Common myeloid progenitor, CD34-positive (primary cell): ENCODE data around the gene ESYT1.

Experiments
- CTCF ChIA-PET: fragments of 350-600 bp; sonication (Branson Sonifier 250); formaldehyde crosslinking; loops from one replicate; lab custom pipeline; 2021; ENCODE audit warnings: antibody characterized with exemption; lab: Charles Lee
- POLR2A ChIA-PET: fragments of 350-600 bp; sonication (Branson Sonifier 250); formaldehyde crosslinking; loops from one replicate; lab custom pipeline; 2021; ENCODE audit warnings: antibody characterized with exemption; lab: Charles Lee
- DNase-seq, 3 donors: peaks; one replicate each; pipeline versions ENCODE4 v3.0.0 to v3.0.0-alpha.2; 2013
- H3K27ac ChIP-seq, 2 experiments: 1 replicate in 1 of 2; 2 replicates in 1 of 2; pipeline ENCODE4 v1.7.0; 2013; ENCODE audit warnings: inconsistent platforms in 2 of 2, low read length in 2 of 2, mild to moderate bottlenecking in 2 of 2, low read depth in 1 of 2, moderate library complexity in 1 of 2; ENCODE audit not compliant: severe bottlenecking in 2 of 2, insufficient read depth in 1 of 2, poor library complexity in 1 of 2
- H3K27me3 ChIP-seq, 5 experiments: replicated peaks in 2 of 5; 1 replicate in 3 of 5; 2 replicates in 2 of 5; pipeline versions ENCODE4 v1.6.1 to v1.7.0; 2013; ENCODE audit warnings: low read length in 4 of 5, mild to moderate bottlenecking in 2 of 5, moderate library complexity in 2 of 5, inconsistent platforms in 1 of 5; ENCODE audit not compliant: insufficient read depth in 5 of 5, control insufficient read depth in 4 of 5
- H3K36me3 ChIP-seq, 4 experiments: 1 replicate in 2 of 4; 2 replicates in 2 of 4; pipeline versions ENCODE4 v1.6.1 to v1.7.0; 2013; ENCODE audit warnings: low read length in 3 of 4, control low read depth in 1 of 4, mild to moderate bottlenecking in 1 of 4; ENCODE audit not compliant: control insufficient read depth in 4 of 4, insufficient read depth in 4 of 4
- H3K4me1 ChIP-seq, 4 experiments: 1 replicate in 3 of 4; 2 replicates in 1 of 4; pipeline versions ENCODE4 v1.6.1 to v1.7.1; 2013; ENCODE audit warnings: low read length in 3 of 4, mild to moderate bottlenecking in 3 of 4, control low read depth in 1 of 4, inconsistent platforms in 1 of 4, moderate library complexity in 1 of 4; ENCODE audit not compliant: control insufficient read depth in 4 of 4, insufficient read depth in 4 of 4; ENCODE audit errors: control extremely low read depth in 1 of 4
- H3K4me3 ChIP-seq, 7 experiments: 1 replicate in 4 of 7; 2 replicates in 3 of 7; pipeline versions ENCODE4 v1.5.1 to v1.7.0; 2013; ENCODE audit warnings: mild to moderate bottlenecking in 7 of 7, low read length in 6 of 7, moderate library complexity in 6 of 7, inconsistent platforms in 2 of 7, low read depth in 2 of 7, control low read depth in 1 of 7; ENCODE audit not compliant: insufficient read depth in 4 of 7, control insufficient read depth in 1 of 7; ENCODE audit errors: extremely low read depth in 1 of 7
- H3K9me3 ChIP-seq, 5 experiments: 1 replicate in 4 of 5; 2 replicates in 1 of 5; pipeline versions ENCODE4 v1.6.1 to v1.7.1; 2013; ENCODE audit warnings: low read length in 4 of 5, mild to moderate bottlenecking in 2 of 5, inconsistent platforms in 1 of 5, low read depth in 1 of 5, moderate library complexity in 1 of 5; ENCODE audit not compliant: control insufficient read depth in 4 of 5, insufficient read depth in 2 of 5; ENCODE audit errors: control extremely low read depth in 1 of 5
- WGBS: methylation state at CpG from one replicate; pipeline ENCODE4 v1.1.5; 2013; ENCODE audit not compliant: insufficient coverage; 5-methylcytosine and 5-hydroxymethylcytosine counted together

Gene ESYT1

DNA sequence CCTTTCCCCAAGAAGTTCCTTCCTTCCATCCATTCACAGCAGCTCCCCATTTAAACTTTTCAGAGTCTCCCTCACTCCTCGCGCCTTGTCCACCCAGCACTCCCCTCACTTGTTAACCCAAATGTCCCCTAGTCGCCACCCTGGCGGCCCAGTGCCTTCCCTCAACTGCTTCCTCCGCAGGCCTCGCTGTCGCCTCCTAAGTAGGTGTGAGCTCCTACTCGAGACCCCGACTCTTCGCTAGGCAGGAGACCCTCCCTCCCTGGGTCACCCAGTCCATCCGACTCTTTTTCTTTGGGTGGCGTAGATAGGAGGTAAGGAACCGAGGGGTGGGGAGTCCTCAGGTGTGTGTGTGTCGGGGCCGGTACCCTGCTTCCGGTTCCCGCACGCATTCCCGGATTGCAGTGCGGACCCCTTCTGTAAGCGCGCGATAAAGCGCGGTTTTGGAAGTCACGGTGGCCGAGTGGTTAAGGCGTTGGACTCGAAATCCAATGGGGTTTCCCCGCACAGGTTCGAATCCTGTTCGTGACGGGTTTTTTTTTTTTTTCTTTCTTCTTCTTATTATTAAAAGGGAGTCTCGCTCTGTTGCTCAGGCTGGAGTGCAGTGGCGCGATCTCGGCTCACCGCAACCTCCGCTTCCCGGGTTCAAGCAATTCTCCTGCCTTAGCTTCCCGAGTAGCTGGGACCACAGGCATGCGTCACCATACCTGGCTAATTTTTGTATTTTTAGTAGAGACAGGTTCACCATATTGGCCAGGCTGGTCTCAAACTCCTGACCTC is 62.0 kb downstream of the ESYT1 start:
- under 1% methylated on average over 30 of the region's 42 CpGs for WGBS
- no peaks in the 10 kb centered on the region for H3K27me3 ChIP-seq
- CTCF ChIA-PET: interaction anchor here (0.6 to 8.4 kb wide), 26 partner anchors 9 to 316 kb away, joined by 3 to 198 read pairs (median 4); partner anchors contain the start of genes ANKRD52, ESYT1, PAN2 and RNF41
- H3K27ac ChIP-seq: peak overlapping the region; percentile 64 to 87
- H3K36me3 ChIP-seq: peaks cover 8 to 13% (median 9%) of the 10 kb centered on the region in 4 experiments
- no peaks in the 10 kb centered on the region for H3K9me3 ChIP-seq
- peaks cover 8 to 36% (median 30%) of the 10 kb centered on the region in 4 experiments for H3K4me1 ChIP-seq
- POLR2A ChIA-PET: interaction anchor here (0.6 to 3.0 kb wide), 11 partner anchors 12 to 474 kb away, joined by 3 to 13 read pairs (median 3); partner anchors contain the start of genes ANKRD52, BLOC1S1, ESYT1 and RNF41
- peak overlapping the region; percentile 51 to 95 (median 82) for H3K4me3 ChIP-seq
- DNase-seq: peak; percentile 83 to 92 (median 91)

GRCh38 chr12:56190695-56191155 is 62.7 kb downstream of the ESYT1 start:
- 13% methylated on average over 6 of the region's 9 CpGs for WGBS

DNA sequence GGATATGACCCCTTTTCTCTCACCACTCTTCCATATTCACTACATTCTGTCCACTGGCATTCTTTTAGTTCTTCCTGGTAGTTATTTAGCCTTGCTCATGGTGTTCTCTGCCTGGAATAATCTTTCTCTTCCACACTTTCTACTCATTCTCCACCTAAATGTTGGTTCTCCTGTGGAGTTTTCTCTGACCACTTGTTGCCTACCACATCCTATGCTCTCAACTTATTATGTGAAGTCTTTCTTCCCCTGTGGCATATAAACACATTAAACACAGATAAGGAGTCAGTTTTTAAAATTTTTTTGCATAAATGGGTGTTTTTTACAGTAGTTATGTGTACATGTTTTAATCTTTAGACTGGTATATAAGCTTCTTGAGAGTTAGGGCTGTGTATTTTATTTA is 64.5 kb downstream of the ESYT1 start:
- Histone ChIP-seq H3K4me1 (peaks cover 8 to 27% (median 22%) of the 10 kb centered on the region in 4 experiments), H3K27ac (no peak overlapping the region), H3K9me3 (no peaks in the 10 kb centered on the region), H3K27me3 (no peaks in the 10 kb centered on the region), H3K4me3 (no peak overlapping the region), H3K36me3 (no peaks in the 10 kb centered on the region)
- CTCF ChIA-PET: interaction anchor here (0.7 to 8.4 kb wide), 14 partner anchors 9 to 85 kb away, joined by 3 to 198 read pairs (median 4); partner anchors contain the start of genes ANKRD52, ESYT1, RNF41 and ZC3H10
- no peak for DNase-seq
- POLR2A ChIA-PET: no interaction called here

More at GRCh38 chr12:56190695-56191155, 62.7 kb downstream of the ESYT1 start:
- ChIA-PET CTCF (interaction anchor here (1.1 to 8.4 kb wide), 11 partner anchors 14 to 315 kb away, joined by 3 to 198 read pairs (median 9); partner anchors contain the start of genes ANKRD52, ESYT1, RNF41 and ZC3H10), POLR2A (interaction anchor here (1.9 kb wide), 1 partner anchor 72 kb away, joined by 13 read pairs; the partner anchor contains the start of gene ZC3H10)
- DNase-seq: peak in 1 of 3 donors; percentile 6
- Histone ChIP-seq H3K36me3 (peaks cover 4 to 11% (median 6%) of the 10 kb centered on the region in 4 experiments), H3K27ac (peak overlapping the region in 1 of 2 experiments; percentile 87), H3K27me3 (no peaks in the 10 kb centered on the region), H3K9me3 (no peaks in the 10 kb centered on the region), H3K4me3 (peak overlapping the region; percentile 51 to 95 (median 82)), H3K4me1 (peaks cover 8 to 36% (median 30%) of the 10 kb centered on the region in 4 experiments)

- no peaks in the 10 kb centered on the region for H3K36me3 ChIP-seq
- ChIA-PET POLR2A (no interaction called here), CTCF (interaction anchor here (0.7 to 8.4 kb wide), 11 partner anchors 8 to 76 kb away, joined by 3 to 198 read pairs (median 4); partner anchors contain the start of genes ANKRD52, ESYT1, RNF41 and ZC3H10)
- no peaks in the 10 kb centered on the region for H3K27me3 ChIP-seq
- WGBS: 11% methylated on average over 1 of the region's 1 CpG
- H3K4me3 ChIP-seq: peak overlapping the region in 1 of 7 experiments; percentile 14
- H3K9me3 ChIP-seq: no peaks in the 10 kb centered on the region
- H3K27ac ChIP-seq: no peak overlapping the region
- peak; percentile 88 to 93 (median 88) for DNase-seq
- peaks cover 3 to 22% (median 17%) of the 10 kb centered on the region in 4 experiments for H3K4me1 ChIP-seq
Measured at GRCh38 chr12:56193025-56193578, 65.0 kb downstream of the ESYT1 start.
